ENCODE results near the gene WNK2. TPM values are rescaled to one million over a fixed set of nuclear protein-coding genes. Genes with fewer than 3 reads are reported as not detected.

WNK2 gene
- total RNA-seq, 1 donor from 2014 or later = 1.9 TPM

DNA sequence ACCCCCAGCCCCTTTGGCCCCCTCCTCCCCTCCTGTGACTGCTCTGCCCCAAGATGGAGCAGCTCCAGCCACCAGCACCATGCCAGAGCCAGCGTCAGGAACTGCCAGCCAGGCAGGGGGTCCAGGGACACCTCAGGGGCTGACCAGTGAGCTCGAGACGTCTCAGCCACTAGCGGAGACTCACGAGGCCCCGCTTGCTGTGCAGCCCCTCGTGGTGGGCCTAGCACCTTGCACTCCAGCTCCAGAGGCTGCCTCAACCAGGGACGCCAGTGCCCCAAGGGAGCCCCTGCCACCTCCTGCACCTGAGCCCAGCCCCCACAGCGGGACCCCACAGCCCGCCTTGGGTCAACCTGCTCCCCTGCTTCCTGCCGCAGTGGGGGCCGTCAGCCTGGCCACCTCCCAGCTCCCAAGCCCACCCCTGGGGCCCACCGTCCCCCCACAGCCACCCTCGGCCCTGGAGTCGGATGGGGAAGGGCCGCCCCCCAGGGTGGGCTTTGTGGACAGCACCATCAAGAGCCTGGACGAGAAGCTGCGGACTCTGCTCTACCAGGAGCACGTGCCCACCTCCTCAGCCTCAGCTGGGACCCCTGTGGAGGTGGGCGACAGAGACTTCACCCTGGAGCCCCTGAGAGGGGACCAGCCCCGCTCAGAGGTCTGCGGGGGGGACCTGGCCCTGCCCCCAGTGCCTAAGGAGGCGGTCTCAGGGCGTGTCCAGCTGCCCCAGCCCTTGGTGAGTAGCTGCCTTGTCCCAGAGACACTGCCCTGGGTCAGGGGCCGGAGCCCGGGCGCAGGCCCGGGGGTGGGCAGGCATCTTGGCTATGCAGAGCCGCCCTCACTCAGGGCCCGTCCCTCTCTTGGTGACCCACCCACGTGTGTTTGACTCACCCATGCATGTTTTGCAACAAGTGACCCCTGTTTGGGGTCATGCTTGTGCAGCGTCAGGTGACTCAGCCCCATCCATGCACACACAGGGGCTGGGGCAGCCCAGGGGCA, 105.2 kb downstream of the WNK2 start:
- H3K4me1 ChIP-seq (ENCODE audit: insufficient read depth, low read length) = peaks cover 3% of the 10 kb centered on the region
- H3K9me3 Mint-ChIP-seq (ENCODE audit: unreplicated experiment) = peaks cover 1% of the 10 kb centered on the region
- H3K9me3 ChIP-seq (ENCODE audit: insufficient read depth, low read depth, low read length) = no peaks in the 10 kb centered on the region
- no peaks in the 10 kb centered on the region for H3K36me3 Mint-ChIP-seq (ENCODE audit: low read depth, unreplicated experiment)
- H3K27me3 Mint-ChIP-seq (ENCODE audit: low read depth, unreplicated experiment) = peaks cover 37% of the 10 kb centered on the region
- no peak overlapping the region for H3K4me3 Mint-ChIP-seq (ENCODE audit: unreplicated experiment)
- H3K79me2 ChIP-seq (ENCODE audit: insufficient read depth, low read length) = no peaks in the 10 kb centered on the region
- no peaks in the 10 kb centered on the region for H3K27me3 ChIP-seq (ENCODE audit: insufficient read depth, low read length)
- H3K9ac ChIP-seq (ENCODE audit: low read length) = no peak overlapping the region
- no peak overlapping the region for H3K4me3 ChIP-seq (ENCODE audit: insufficient read depth, low read depth, low read length)
- DNase-seq (ENCODE audit: low read depth) (peak; percentile 23), FAIRE-seq (no peak)
- no peak overlapping the region for H2AFZ ChIP-seq (ENCODE audit: low read depth, low read length)
- H3K4me1 Mint-ChIP-seq (ENCODE audit: low read depth, unreplicated experiment) = peaks cover 2% of the 10 kb centered on the region
- H3K4me2 ChIP-seq (ENCODE audit: low read length) = no peak overlapping the region
- H3K27ac Mint-ChIP-seq (ENCODE audit: unreplicated experiment) = no peak overlapping the region
- H3K36me3 ChIP-seq (ENCODE audit: insufficient read depth, low read length) = no peaks in the 10 kb centered on the region
- H4K20me1 ChIP-seq (ENCODE audit: insufficient read depth, low read length) = no peaks in the 10 kb centered on the region
- no peak overlapping the region for H3K27ac ChIP-seq (ENCODE audit: low read depth, low read length)
- TF ChIP-seq, protein P1, sequence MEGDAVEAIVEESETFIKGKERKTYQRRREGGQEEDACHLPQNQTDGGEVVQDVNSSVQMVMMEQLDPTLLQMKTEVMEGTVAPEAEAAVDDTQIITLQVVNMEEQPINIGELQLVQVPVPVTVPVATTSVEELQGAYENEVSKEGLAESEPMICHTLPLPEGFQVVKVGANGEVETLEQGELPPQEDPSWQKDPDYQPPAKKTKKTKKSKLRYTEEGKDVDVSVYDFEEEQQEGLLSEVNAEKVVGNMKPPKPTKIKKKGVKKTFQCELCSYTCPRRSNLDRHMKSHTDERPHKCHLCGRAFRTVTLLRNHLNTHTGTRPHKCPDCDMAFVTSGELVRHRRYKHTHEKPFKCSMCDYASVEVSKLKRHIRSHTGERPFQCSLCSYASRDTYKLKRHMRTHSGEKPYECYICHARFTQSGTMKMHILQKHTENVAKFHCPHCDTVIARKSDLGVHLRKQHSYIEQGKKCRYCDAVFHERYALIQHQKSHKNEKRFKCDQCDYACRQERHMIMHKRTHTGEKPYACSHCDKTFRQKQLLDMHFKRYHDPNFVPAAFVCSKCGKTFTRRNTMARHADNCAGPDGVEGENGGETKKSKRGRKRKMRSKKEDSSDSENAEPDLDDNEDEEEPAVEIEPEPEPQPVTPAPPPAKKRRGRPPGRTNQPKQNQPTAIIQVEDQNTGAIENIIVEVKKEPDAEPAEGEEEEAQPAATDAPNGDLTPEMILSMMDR (IDR thresholded peaks at IDR 0.05; ENCODE audit: insufficient read depth, low read depth, low read length) = no peak

DNA sequence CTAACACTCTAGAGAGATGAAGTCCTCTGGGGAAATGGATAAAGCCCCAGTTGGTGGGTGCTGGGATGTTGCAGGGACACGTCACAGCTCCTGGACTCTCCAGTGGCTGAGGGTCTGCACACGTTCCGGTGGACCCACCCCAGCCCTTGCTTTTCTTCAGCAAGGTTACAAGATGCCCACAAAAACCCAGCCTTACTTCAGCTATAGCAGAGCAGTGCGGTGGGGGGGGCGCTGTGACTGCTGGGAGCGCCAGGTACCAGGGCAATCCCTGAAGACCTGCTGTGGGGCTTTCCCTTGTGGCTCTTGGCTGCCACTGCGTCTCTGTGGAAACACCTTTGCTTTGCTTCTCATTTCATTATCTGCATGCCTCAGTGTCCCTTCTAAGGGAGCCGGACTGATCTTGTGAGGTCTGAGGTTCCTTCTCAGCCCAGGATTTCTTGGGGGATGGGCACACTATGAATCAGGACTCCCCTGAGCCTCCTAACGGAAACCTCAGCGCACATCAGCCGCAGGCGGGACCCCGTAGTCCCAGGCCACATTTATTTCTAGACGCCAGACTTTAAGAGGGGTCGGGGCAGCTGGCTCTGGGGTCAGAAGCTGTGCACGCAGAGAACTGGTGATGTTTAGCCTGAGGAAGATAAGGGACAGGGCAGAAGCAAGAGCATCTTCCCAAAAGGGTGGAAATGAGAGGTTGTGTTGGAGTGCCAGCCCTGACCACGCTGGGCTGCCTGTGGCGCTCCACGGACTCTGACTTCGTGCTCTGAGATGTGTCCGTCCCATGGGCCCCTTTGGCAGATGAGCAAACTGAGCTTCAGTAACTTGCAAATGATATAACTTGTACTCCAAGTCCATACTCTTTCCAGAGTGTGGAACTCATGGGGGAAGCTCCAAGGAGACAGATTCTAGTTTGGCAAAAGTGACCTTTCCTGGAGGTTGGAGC, 106.8 kb downstream of the WNK2 start:
- no peak overlapping the region for H3K27ac Mint-ChIP-seq (ENCODE audit: unreplicated experiment)
- no peak overlapping the region for H3K27ac ChIP-seq (ENCODE audit: low read depth, low read length)
- H3K27me3 ChIP-seq (ENCODE audit: insufficient read depth, low read length) = no peaks in the 10 kb centered on the region
- FAIRE-seq (no peak), DNase-seq (ENCODE audit: low read depth) (no peak)
- no peak overlapping the region for H3K4me2 ChIP-seq (ENCODE audit: low read length)
- H3K36me3 Mint-ChIP-seq (ENCODE audit: low read depth, unreplicated experiment) = no peaks in the 10 kb centered on the region
- TF ChIP-seq, protein P1 (IDR thresholded peaks at IDR 0.05; ENCODE audit: insufficient read depth, low read depth, low read length) = no peak
- no peak for TF ChIP-seq EZH2 (IDR thresholded peaks at IDR 0.05; ENCODE audit: insufficient read depth, low read length)
- H3K79me2 ChIP-seq (ENCODE audit: insufficient read depth, low read length) = no peaks in the 10 kb centered on the region
- H3K4me1 ChIP-seq (ENCODE audit: insufficient read depth, low read length) = peaks cover 3% of the 10 kb centered on the region
- H3K9me3 ChIP-seq (ENCODE audit: insufficient read depth, low read depth, low read length) = no peaks in the 10 kb centered on the region
- peaks cover 41% of the 10 kb centered on the region for H3K27me3 Mint-ChIP-seq (ENCODE audit: low read depth, unreplicated experiment)
- no peaks in the 10 kb centered on the region for H4K20me1 ChIP-seq (ENCODE audit: insufficient read depth, low read length)
- no peak overlapping the region for H3K9ac ChIP-seq (ENCODE audit: low read length)
- no peak overlapping the region for H2AFZ ChIP-seq (ENCODE audit: low read depth, low read length)
- peaks cover 2% of the 10 kb centered on the region for H3K4me1 Mint-ChIP-seq (ENCODE audit: low read depth, unreplicated experiment)
- H3K36me3 ChIP-seq (ENCODE audit: insufficient read depth, low read length) = no peaks in the 10 kb centered on the region
- no peak overlapping the region for H3K4me3 ChIP-seq (ENCODE audit: insufficient read depth, low read depth, low read length)
- no peak overlapping the region for H3K4me3 Mint-ChIP-seq (ENCODE audit: unreplicated experiment)
- H3K9me3 Mint-ChIP-seq (ENCODE audit: unreplicated experiment) = no peaks in the 10 kb centered on the region
